Islet of Langerhans (tissue), 1 donor: Measurements from ENCODE around the gene LTA4H.

Source experiments
- FAIRE-seq: peaks from one replicate; lab custom pipeline; 2011; peaks lifted over from hg19 to GRCh38; lab: Jason Lieb, UNC

Gene LTA4H

DNA sequence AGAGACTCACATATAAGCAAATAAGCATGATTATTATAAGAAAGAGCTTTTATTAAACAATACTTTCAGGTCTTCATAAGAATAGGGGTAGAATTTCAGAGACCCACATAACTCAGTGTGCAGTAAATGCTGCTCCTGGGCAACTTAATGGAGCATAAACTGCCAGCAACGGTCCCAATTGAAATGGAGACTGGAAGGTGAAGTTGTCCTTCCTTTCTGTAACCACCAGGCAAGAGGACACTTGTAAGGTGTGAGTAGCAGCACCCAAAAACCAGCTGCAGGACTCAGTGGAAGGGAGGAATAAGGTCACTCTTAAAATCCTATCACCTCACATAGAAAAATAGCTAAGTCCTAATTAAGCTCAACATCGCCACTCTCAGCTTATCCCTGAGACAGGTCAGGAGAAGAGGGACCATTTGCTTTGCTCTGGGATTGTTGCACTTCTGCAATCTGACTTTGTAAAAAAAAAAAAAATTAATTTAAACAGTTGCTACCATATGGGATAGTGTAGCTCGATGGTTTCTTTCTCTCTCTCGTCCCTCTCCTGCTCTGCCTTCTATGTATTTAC, 22.7 kb upstream of the LTA4H start:
- no peak for FAIRE-seq

DNA sequence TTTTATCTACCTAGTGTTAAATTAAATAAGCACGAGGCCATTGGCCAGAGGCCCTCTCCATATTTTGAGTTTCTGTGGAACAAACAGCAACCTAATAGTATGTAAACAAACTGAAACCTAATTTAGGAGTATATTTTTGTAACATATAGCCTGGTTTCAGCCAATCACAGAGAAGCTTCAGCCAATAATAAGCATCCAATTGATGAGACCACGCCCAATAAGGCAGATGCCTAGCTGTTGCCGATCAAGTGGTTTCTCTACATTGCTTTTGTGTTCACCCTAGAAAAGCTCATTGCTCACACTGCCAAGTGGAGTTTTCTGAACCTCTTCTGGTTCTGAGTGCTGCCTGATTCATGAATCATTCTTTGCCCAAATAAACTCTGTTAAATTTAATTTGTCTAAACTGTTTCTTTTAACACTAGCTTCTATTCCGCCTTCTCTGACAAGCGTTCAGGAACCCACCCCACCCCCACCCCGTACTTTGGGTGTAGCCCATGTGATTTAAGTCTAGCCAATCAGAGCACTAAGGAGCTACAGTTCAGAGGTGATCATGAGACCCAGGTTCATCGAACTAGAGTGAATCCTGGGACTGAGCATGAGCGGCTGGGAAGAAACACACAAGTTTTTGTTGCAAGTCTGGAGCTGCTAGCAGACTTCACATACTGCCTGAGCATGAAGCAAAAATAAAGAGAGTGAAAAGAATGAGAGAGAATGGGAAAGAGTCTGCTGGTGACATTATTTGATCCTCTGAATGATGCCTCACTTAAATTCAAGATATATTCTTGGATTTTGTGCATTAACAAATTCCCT, 21.5 kb upstream of the LTA4H start:
- no peak for FAIRE-seq

DNA sequence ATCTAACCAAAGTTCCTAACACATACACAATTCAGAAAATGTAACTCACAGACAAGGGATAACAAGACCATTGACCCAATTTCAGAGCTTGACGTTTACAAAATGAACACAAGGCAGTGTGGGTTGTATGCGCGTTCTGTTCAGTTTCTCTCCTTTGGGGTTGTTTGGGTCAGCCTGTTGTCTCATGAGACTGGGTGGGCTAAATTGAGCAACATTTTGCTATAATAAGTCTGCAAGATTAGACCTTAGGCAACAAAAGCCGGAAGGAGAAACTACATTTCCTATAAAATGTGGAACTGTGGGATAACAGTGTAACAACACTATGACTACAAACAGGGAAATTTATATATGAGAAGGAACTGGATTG, 18.8 kb upstream of the LTA4H start:
- FAIRE-seq: no peak

DNA sequence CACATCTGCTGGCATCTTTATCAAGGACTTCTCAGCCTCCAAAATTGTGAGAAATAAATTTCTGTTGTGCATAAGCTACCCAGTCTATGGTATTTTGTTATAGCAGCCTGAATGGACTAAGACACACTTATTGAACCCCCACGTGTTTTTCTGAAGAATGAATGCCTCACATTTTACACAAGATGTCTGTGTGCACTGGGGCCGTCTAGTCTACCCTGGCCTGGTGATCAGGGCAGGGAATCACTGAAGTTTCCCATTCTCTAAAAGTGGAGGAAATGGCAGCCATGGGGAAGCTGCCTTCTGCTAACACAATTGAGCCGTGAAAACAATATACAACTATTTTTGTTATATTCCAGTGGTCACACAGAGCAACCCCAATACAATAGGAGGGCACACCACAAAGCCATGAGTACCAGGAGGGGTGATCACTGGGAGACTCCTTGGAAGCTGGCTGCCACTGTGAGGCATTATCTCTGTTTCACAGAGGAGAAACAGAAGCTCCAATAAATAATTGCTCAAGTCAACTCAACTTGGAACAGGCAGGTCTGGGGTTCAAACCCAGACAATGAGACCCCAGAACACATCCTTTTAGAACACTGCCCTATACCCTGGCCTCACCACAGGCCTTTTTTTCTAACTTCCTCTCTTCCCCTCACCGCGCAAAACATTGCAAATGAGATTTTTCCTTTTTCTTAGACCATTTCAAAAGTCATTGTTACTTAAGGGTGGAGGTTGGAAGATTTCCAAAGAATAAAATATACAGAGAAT, 18.3 kb upstream of the LTA4H start:
- no peak for FAIRE-seq

DNA sequence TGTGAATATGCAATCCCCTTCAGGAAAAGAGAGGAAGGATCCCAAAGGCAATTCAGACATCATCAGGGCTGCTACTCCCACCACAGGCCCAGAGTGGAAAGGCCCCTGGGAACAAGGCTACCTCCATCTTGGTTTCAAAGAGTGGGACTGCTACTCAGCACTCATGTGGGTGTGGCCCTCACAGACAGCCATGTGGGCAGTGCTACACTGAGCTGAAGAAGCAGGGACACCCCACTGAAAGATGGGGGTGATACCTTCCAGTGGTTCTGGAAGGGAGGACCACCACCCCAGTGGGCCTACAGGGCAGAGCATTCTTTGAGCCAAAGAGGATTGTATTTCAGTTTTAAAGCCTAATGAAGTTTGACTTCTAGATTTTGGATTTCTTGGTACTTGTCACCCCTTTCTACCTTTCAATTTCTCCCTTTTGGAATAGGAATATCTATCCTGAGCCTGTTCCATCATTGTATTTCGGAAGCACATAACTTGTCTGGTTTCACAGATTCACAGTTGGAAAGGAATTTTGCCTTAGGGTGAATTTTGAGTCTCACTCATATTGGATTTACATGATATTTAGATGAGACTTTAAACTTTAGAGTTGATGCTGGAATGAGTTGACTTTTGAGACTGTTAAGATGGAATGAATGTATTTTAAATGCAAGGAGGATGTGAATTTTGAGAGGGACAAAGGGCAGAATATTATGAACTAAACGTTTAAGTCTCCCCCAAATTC, 16.5 kb upstream of the LTA4H start:
- FAIRE-seq: no peak

DNA sequence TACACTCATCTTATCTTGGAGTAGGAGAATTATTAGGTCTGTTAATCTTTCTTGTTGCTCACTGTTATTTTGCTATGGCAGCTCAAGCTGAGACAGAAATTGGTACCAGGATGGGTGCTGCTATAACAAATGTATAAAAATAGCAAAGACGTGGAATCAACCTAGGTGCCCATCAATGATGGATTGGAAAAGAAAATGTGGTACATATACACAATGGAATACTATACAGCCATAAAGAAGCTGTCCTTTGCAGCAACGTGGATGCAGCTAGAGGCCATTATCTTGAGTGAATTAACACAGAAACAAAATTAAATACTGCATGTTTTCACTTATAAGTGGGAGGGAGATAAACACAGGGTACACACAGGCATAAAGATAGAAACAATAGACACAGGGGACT, 14.8 kb upstream of the LTA4H start:
- no peak for FAIRE-seq

DNA sequence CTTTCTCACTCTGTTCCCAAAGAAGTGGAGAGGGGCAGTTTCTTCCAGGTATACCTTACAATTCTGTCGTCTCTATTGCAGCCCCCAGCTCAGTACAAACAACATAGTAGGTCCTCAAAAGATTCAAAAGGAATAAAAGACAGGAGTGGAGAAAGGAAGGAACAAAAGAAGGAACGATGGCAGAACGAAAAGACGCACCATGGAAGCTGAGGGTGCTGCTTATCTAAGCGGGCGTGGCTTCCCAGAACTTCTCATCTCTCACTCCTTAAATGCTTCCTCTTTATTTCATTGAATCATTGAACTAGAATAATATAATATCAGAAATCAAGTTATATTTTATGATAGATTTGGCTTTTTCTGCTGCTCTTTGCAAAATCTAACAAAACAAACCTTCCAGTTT, 13.7 kb upstream of the LTA4H start:
- FAIRE-seq: no peak

DNA sequence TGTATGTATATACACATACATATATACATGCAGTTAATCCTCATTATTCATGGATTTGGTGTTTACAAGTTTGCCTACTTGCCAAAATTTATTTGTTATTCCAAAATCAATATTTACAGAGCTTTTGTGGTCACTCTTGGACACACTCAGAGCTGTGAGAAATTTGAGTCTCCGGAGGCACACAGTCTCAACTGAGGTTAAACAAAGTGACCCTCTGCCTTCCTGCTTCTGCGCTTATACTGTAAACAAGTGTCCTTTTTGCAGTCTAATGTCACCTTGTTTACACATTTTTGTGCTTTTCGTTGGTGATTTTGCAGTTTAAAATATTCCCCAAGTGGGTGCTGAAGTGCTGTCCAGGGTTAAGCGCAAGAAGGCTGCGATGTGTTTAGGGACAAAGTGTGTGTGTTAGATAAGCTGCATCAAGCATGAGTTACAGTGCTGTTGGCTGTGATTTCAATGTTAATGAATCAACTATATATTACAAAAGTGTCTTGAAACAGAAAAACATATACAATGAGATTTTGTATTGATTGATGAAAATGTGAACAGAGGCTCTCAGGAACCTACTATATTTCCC, 13.1 kb upstream of the LTA4H start:
- FAIRE-seq: no peak

DNA sequence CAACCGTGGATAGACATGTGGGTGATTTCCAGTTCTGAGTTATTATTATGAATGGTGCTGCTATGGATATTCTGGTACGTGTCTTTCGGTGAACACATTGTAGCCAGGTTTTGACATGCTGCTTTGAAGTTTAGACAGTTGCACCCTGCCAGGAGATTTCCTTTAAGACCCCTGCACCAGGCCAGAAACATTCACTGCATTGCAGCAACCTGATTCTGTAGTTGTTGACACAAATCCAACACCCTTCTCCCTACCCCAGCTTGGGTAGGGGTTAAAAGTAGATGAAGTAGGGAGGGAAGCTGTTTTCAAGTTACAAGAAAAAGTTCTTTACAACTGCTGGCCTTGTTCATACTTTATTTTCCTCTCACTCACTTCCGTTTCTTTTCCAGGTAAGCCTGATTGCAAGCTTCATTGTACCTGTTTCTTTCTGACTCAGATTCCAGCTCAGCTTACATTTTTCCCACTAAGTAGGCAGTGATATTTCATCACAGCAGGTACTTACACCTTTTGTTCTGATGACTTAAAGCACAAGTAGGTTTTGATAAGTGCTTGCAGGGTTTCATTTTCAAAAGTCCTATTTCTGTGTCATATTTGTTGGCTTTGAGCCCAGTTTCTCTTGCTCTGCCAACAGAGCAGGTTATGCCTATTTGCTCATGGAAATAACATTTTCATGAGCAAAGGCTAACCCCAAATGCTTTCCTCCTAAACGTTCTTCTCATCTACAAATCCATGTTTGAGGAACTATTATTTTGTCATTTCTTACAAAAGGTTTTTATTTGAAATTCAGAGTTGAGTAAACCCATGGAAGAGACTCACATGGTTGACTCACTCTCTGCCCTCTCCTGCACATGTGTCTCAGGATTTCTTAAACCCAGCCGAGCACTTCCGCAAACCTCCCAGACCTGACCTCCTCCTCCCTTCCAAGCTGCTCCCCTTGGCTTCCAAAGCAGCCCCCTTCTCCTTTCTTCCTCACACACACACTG, 12.1 kb upstream of the LTA4H start:
- no peak for FAIRE-seq

DNA sequence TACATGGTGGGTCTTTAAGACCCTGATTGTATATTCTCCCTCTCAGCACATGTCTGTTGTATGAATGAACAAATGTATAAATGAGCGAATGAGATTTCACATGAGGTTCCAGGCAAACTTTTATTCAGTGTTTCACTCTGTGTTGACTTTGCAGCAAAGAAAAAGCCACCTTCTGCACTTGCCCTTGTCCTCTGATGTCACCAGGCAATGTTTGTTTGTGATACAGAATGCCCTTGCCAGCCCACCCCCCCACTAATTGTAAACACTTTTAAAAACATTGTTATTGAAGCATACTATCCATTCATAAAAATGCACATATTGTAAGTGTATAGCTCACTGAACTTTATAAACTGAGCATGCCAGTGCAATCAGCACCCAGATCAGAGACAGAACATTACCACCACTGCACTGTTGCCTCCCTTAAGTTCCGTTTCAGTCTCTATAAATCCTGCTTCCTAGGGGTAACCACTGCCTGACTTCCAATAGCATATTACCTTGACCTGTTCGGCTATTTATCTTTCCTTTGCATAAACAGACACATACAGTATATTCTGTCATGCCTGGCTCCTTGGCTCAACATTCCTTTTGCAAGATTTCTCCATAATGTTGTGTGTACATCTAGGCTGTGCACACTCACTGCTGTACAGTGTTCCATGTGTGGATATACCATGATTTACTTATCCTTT, 11.3 kb upstream of the LTA4H start:
- FAIRE-seq: no peak

DNA sequence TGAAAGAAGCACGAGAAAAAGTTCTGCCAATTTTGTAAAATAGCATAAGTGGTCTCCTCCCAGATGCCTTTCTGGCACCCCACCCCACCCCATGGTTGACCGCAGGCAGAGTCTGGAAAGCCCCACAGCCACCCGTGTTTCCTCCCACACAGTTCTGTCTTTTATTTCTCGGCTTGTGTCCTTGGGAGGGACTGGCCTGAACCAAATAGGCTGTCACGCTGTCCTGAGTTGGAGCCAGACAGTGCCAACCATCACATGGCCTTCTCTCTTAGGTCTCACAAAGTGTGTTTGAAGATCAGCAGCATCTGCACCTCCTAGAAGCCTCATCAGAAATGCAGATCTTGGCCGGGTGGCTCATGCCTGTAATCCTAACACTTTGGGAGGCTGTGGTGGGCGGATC, 10.2 kb upstream of the LTA4H start:
- FAIRE-seq: no peak

DNA sequence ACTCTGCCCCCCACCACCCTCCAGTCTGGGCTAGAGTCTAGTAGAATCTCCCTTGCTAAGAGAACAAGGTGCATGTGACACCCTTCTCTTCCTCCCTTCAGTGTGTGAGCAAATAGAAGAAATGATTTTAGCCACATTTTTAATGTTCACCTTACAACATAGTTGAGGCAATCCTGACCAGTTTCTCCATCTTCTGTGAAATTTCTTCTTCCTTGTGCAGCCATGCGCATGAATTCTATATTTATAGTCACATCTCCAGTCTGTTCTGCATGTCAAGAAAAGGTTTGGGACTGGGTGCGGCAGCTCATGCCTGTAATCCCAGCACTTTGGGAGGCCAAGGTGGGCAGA, 9.5 kb upstream of the LTA4H start:
- no peak for FAIRE-seq

DNA sequence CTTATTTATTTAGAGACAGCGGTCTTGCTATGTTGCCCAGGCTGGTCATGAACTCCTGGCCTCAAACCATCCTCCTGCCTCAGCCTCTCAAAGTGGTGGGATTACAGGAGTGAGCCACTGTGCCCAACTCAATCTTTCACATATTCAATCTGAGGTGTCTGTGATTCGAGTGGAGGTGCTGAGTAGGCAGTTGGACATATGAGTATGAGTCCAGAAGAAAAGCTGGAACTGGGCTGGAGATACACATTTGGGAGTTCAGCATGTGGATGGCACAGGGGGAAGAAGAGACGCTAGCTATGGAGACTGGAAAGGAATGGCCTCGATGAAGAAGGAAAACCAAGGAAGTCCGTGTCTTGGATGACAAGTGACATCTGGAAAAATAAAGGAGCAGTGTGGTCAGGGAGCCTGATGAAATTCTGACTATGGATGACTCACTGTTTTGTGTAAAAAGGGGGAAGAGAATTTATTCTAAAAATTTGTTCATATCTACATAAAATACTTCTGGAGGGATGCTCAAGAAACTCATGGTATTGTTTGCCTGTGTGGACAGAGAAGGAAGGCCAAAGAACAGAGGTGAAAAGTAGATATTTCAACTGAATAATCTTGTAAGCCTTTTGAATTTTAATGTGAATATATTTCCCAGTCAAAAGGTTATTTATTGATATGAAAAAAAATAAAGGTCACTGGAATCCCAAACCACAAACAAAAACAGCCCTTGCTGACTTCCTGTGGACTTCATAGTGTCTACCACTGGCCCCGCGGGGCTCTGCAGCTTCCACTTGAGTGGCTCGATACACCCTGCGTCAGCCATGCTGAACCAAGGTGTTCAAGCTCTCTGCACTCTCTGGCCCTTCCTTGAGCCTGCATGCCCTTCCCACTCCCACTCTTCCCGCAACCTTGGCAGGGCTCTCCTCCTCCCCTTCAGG, 8.9 kb upstream of the LTA4H start:
- no peak for FAIRE-seq

DNA sequence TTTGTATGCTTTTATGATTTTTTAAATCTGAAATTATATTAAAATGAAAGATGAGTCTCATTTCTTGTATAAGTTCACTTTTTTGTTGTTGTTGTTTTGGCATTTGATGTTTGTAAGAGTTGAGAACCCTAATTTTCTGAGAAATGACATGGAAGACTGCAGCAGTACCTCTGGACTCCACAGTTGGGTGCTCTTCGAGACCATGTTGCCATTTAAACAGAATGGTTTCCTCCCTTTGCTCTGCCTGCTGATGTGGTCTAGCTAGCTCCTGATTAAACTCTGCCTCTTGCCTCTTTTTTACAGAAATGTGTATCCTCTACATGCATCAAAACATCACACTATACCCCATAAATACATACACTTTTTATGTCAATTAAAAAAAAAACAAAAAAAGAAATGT, 5.8 kb upstream of the LTA4H start:
- FAIRE-seq: no peak

DNA sequence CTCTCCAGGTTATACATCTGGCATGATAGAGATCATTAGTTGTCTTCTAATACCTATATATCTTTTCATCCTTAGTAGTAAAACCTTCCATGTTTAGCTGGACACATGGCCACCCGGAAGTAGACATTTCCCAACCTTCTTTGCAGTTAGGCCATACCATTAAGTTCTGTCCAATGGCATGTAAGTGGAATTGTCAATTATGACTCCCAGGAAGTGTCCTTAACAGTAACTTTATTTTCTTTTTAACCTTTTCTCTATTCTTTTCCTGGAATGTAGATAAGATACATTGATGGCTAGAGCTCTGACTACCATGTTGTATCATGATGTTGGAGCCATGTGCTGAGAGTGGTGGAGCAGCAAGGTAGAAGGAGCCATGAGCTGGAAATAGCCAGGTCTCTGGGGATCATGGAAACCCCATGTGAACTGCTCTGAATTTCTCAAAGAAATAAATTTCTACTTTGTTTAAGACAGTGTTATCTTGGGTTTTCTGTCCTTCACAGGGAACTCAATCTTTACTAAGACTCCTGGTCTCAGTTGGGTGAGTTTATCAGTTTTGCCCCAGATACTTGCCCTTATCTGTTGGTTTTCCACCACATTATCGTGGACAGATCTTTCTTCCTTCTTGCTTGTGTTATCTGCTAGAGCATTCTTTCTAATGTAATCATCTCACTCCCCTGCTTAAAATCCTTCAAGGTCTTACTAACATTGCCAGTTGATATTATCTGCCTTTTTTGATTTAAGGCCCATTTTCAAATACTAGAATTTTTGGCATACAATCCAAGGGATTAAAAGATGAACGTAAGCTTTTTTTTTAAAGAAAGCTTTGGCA, 5.1 kb upstream of the LTA4H start:
- no peak for FAIRE-seq

DNA sequence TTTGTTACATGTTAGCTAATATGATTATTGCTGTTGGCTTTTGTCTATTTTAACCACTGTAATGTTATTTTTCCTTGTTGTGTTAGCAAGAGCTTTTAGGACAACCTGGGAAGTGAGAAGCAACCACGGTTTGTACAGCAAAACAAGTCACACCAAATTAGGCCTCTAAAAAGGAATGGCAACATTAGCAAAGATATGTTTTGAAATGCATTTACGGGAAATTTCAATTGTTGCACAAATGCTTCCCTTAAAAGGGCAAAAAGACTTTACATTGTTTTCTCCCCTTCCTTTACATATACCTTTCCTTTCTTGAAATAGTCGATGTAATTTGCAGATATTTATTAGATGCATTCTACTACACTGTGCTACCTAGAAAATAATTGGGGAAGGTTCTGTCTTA, 4.1 kb upstream of the LTA4H start:
- no peak for FAIRE-seq

DNA sequence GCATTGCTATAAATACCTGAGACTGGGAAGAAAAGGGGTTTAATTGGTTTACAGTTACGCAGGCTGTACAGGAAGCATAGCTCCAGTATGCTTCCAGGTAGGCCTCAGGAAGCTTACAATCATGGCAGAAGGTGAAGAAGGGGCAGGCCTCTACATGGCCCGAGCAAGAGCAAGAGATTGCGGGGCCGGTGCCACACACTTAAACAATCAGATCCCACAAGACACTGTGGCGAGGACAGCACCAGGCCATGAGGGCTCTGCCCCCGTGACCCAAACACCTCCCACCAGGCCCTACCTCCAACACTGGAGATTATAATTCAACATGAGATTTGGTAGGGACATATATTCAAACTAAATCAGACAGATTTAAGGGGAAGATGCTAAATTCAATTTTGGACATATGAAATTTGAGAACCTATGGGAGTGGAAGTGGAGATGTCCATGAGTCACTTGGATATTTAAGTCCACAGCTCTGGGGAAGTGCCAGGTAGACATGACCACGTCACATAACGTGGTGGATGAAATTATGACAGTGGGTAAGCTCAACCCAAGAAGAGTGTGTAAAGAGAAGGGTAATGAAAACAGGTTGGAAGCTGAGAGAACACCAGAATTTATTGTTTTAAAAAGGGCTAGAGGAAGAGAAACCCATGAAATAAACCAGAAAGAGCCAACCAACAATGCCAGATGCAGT, 1.5 kb upstream of the LTA4H start:
- no peak for FAIRE-seq

DNA sequence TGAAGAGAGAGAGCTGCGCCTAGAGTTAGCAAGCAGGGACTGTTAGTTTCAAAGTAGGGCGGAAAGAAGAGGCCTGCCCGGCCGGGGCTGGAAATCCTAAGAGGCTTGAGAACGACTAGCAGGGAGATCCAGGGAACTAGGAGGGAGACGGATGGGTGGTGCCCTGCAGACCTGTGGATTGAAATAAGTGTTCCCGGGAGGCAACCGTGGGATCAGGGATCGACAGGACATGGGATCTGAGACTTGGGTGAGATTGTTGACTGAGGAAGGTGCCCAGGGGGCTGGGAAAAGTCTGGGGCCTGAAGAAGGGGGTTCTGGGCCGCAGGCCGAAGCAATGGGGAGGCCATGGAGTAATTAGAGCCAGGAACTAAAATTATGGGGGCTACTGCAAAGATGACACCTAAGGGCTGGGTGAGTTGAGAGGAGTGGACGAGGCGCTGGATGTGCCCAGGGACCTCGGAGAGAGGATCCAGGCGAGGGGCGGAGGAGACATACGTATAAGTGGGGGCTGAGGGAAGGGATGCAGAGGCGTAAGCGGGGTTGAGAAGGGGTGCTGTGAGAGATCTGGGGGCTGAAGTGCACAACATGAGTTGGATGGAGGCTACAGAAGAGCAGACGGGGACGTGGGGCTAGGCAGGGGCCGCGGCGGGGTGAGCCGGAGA, 635 bp downstream of the LTA4H start:
- no peak for FAIRE-seq
